BE2C (cell line): ENCODE results near the gene SPAG16.

Source experiments
- DNase-seq: peaks from one replicate; pipeline ENCODE4 v3.0.0-alpha.2; 2020
- H3K27me3 ChIP-seq: fragments of 250-450 bp; sonication (Bioruptor Pico); 2 replicates; pipeline ENCODE4 v1.5.1; 2020; ENCODE audit warnings: mild to moderate bottlenecking
- H3K36me3 ChIP-seq: fragments of 250-450 bp; sonication (Bioruptor Pico); 2 replicates; pipeline ENCODE4 v1.5.1; 2020; ENCODE audit warnings: mild to moderate bottlenecking
- H3K4me1 ChIP-seq: fragments of 250-450 bp; sonication (Bioruptor Pico); 2 replicates; pipeline ENCODE4 v1.5.1; 2020
- H3K4me3 ChIP-seq: 2 replicates; pipeline ENCODE4 v1.5.1; 2011; ENCODE audit warnings: low read depth, low read length
- H3K9me3 ChIP-seq: fragments of 250-450 bp; sonication (Bioruptor Pico); 2 replicates; pipeline ENCODE4 v1.5.1; 2020
- CTCF ChIP-seq: IDR thresholded peaks from 2 replicates; pipeline ENCODE4 v1.5.1; 2012; ENCODE audit warnings: mild to moderate bottlenecking, low read depth, low read length

The SPAG16 gene

GRCh38 chr2:214311031-214311533, 1026.8 kb downstream of the SPAG16 start:
- DNase-seq, result peak; percentile 29
- H3K4me1 ChIP-seq, result no peaks in the 10 kb centered on the region
- H3K36me3 ChIP-seq, result no peaks in the 10 kb centered on the region
- H3K9me3 ChIP-seq, result no peaks in the 10 kb centered on the region
- no peaks in the 10 kb centered on the region for H3K27me3 ChIP-seq
- peak; percentile 75 for TF ChIP-seq CTCF
- no peak overlapping the region for H3K4me3 ChIP-seq

GRCh38 chr2:214311931-214312749, 1027.9 kb downstream of the SPAG16 start:
- Histone ChIP-seq H3K27me3 (no peaks in the 10 kb centered on the region), H3K36me3 (no peaks in the 10 kb centered on the region), H3K4me3 (no peak overlapping the region), H3K4me1 (no peaks in the 10 kb centered on the region), H3K9me3 (no peaks in the 10 kb centered on the region)
- DNase-seq, result no peak
- no peak for TF ChIP-seq CTCF

DNA sequence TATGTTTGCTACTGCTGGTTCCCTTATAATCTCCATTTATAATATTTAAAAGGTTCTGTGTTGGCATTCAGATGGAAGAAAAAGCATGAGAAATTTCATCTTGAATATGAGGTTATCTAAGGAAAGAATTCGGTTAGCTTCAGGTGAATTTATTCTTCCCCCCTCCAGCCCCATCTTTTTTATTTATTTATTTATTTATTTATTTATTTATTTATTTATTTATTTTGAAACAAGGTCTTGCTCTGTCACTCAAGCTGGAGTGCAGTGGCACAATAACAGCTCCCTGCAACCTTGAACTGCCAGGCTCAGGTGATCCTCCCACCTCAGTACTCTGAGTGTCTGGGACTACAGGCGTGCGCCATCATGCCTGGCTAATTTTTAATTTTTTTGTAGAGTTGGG, 1031.1 kb downstream of the SPAG16 start:
- no peak for TF ChIP-seq CTCF
- Histone ChIP-seq H3K36me3 (no peaks in the 10 kb centered on the region), H3K9me3 (no peaks in the 10 kb centered on the region), H3K27me3 (no peaks in the 10 kb centered on the region), H3K4me1 (no peaks in the 10 kb centered on the region), H3K4me3 (no peak overlapping the region)
- no peak for DNase-seq

DNA sequence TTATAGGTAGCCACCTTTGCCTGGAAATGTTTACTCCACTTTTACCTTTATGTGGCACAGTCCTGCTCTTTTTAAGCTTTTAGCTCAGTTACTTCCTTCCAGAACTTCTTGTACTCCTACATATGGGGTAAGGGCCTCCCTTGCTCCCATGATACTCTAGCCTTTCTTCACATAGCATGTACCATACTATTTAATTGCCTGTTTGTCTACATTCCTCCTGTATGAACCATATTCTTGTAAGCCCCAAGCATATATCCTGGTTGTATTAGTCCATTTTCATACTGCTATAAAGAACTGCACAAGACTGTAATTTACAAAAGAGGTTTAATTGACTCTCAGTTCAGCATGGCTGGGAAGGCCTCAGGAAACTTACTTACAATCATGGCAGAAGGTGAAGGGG, 1035.9 kb downstream of the SPAG16 start:
- Histone ChIP-seq H3K9me3 (no peaks in the 10 kb centered on the region), H3K4me3 (no peak overlapping the region), H3K27me3 (no peaks in the 10 kb centered on the region), H3K36me3 (no peaks in the 10 kb centered on the region), H3K4me1 (no peaks in the 10 kb centered on the region; the same call in 1 of the 2 replicates)
- no peak for DNase-seq
- TF ChIP-seq CTCF, result no peak

GRCh38 chr2:214322662-214323061, 1038.4 kb downstream of the SPAG16 start:
- Histone ChIP-seq H3K9me3 (no peaks in the 10 kb centered on the region), H3K4me3 (no peak overlapping the region), H3K4me1 (no peaks in the 10 kb centered on the region; the same call in 1 of the 2 replicates), H3K27me3 (no peaks in the 10 kb centered on the region), H3K36me3 (no peaks in the 10 kb centered on the region)
- DNase-seq, result no peak
- no peak for TF ChIP-seq CTCF

DNA sequence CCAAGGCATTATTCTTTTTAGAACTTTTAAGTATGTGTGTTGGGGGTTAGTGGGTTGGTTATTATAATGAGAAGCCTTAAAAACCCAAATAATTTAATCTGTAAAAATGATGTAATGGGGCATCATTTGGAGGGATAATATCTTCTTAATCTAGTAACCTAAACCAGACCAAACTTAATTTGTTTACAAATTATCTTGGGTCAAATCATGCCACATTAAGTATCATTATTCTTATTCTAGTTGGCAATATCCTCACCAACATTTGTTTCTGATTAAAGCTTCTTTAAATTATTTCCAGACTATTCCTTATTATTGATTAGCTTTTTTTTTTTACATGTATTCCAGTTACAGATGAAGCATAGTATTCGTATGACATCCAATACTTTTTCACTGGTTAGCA, 1041.1 kb downstream of the SPAG16 start:
- Histone ChIP-seq H3K9me3 (no peaks in the 10 kb centered on the region), H3K36me3 (no peaks in the 10 kb centered on the region), H3K4me3 (no peak overlapping the region), H3K4me1 (no peaks in the 10 kb centered on the region; the same call in 1 of the 2 replicates), H3K27me3 (no peaks in the 10 kb centered on the region)
- DNase-seq, result no peak
- no peak for TF ChIP-seq CTCF
